HepG2 (cell line): Measurements from ENCODE around the gene OR13C2. TPM values are rescaled to one million over a fixed set of nuclear protein-coding genes. Genes with fewer than 3 reads are reported as not detected.

Source experiments
- ATAC-seq: fragments of 200-7000 bp; cut with Tn5 transposase; 3 replicates; pipeline ENCODE4 v1.9.1; 2020; ENCODE audit warnings: mild to moderate bottlenecking, moderate library complexity
- BruUV-seq: library from RNA; stranded (reverse); fragments of 400-500 nt; replicated peaks from 2 replicates; lab custom pipeline; 2021; lab: Mats Ljungman, UMichigan
- CTCF ChIA-PET: fragments of 300-600 bp; formaldehyde crosslinking; extraction: SDS; loops from one replicate; lab custom pipeline; 2021; ENCODE audit warnings: low total read pairs, inconsistent platforms, low intra/inter-chr PET ratio; lab: Yijun Ruan, JAX
- POLR2A ChIA-PET: fragments of 350-600 bp; sonication (Branson Sonifier 250); formaldehyde crosslinking; loops from one replicate; lab custom pipeline; 2020; ENCODE audit warnings: antibody characterized with exemption, inconsistent platforms; lab: Yijun Ruan, JAX
- DNase-seq: peaks from one replicate; pipeline ENCODE4 v3.0.0-alpha.2; 2015; ENCODE audit warnings: low spot score
- FAIRE-seq: peaks from 3 replicates; lab custom pipeline; 2011; peaks lifted over from hg19 to GRCh38; lab: Jason Lieb, UNC
- H2AFZ ChIP-seq: one replicate; pipeline ENCODE4 v1.6.1; 2011; ENCODE audit warnings: low read length, inconsistent platforms
- H3K27ac ChIP-seq: fragments of 300-600 bp; 3 replicates; pipeline ENCODE4 v1.8.0; 2011; ENCODE audit warnings: mixed run types, mild to moderate bottlenecking, mixed read lengths, low read length, inconsistent platforms; ENCODE audit not compliant: insufficient read depth; ENCODE audit errors: extremely low read length
- H3K27me3 ChIP-seq, 2 experiments: fragments of 200-600 bp in 1 of 2; 2 replicates in 1 of 2; 3 replicates in 1 of 2; pipeline versions ENCODE4 v1.6.0 to v1.8.0; 2011; ENCODE audit warnings: low read length in 2 of 2, mild to moderate bottlenecking in 2 of 2, moderate library complexity in 2 of 2, inconsistent platforms in 1 of 2; ENCODE audit not compliant: insufficient read depth in 2 of 2, control insufficient read depth in 1 of 2
- H3K36me3 ChIP-seq, 2 experiments: fragments of 200-600 bp in 1 of 2; replicated peaks in 1 of 2; 2 replicates in 1 of 2; 3 replicates in 1 of 2; pipeline versions ENCODE4 v1.5.1 to v1.8.0; 2011; ENCODE audit warnings: low read length in 2 of 2, inconsistent platforms in 1 of 2; ENCODE audit not compliant: insufficient read depth in 2 of 2, control insufficient read depth in 1 of 2
- H3K4me1 ChIP-seq: 2 replicates; pipeline ENCODE4 v1.5.1; 2012; ENCODE audit warnings: low read length, inconsistent platforms; ENCODE audit not compliant: insufficient read depth
- H3K4me2 ChIP-seq: 2 replicates; pipeline ENCODE4 v1.6.0; 2011; ENCODE audit warnings: low read depth, low read length, inconsistent platforms
- H3K4me3 ChIP-seq, 3 experiments: fragments of 200-600 bp in 1 of 3; sonication (generic), shearing (Covaris generic) in 1 of 3; replicated peaks in 1 of 3; 2 replicates each; pipeline ENCODE4 v1.5.1; 2011 to 2016; ENCODE audit warnings: low read length in 3 of 3, inconsistent platforms in 2 of 3, low read depth in 2 of 3, mild to moderate bottlenecking in 2 of 3, control low read depth in 1 of 3, mixed read lengths in 1 of 3; ENCODE audit not compliant: insufficient read depth in 1 of 3
- H3K79me2 ChIP-seq: one replicate; pipeline ENCODE4 v1.6.1; 2011; ENCODE audit warnings: low read length, inconsistent platforms; ENCODE audit not compliant: insufficient read depth
- H3K9ac ChIP-seq: 2 replicates; pipeline ENCODE4 v1.6.0; 2011; ENCODE audit warnings: mild to moderate bottlenecking, low read depth, low read length, inconsistent platforms; ENCODE audit not compliant: insufficient read depth
- H3K9me3 ChIP-seq: 2 replicates; pipeline ENCODE4 v1.5.1; 2012; ENCODE audit warnings: mild to moderate bottlenecking, low read length
- H4K20me1 ChIP-seq: 2 replicates; pipeline ENCODE4 v1.6.0; 2011; ENCODE audit warnings: inconsistent platforms, mild to moderate bottlenecking, low read length, moderate library complexity; ENCODE audit not compliant: insufficient read depth
- CREM ChIP-seq, 2 experiments: sonication (generic) in 1 of 2; formaldehyde crosslinking in 1 of 2; IDR thresholded peaks; 2 replicates each; pipeline versions ENCODE4 v1.4.0 to v1.6.1; 2016 to 2020; ENCODE audit warnings: antibody characterized with exemption in 1 of 2, mild to moderate bottlenecking in 1 of 2, missing genetic modification reagents in 1 of 2
- FIP1L1 ChIP-seq: fragments of 200-400 bp; formaldehyde crosslinking; IDR thresholded peaks from 2 replicates; pipeline ENCODE4 v1.6.1; 2018; ENCODE audit warnings: low read depth, mild to moderate bottlenecking, low read length, moderate library complexity, borderline replicate concordance; ENCODE audit not compliant: insufficient read depth
- JARID2 ChIP-seq: sonication (generic); formaldehyde crosslinking; IDR thresholded peaks from 2 replicates; pipeline ENCODE4 v1.8.1; 2023; ENCODE audit warnings: missing genetic modification reagents, inconsistent platforms; ENCODE audit not compliant: insufficient replicate concordance
- RFX3 ChIP-seq: IDR thresholded peaks from 2 replicates; pipeline ENCODE4 v1.6.1; 2016; ENCODE audit warnings: missing biosample characterization, missing genetic modification reagents
- SP1 ChIP-seq, 2 experiments: fragments of 450-650 bp in 1 of 2; sonication (generic) in 1 of 2; formaldehyde crosslinking in 1 of 2; IDR thresholded peaks; 2 replicates each; pipeline versions ENCODE4 v1.4.0 to v1.6.1; 2016 to 2020; ENCODE audit warnings: missing genetic modification reagents in 1 of 2
- SRSF9 ChIP-seq: fragments of 200-400 bp; formaldehyde crosslinking; IDR thresholded peaks from 2 replicates; pipeline ENCODE4 v1.6.1; 2018; ENCODE audit warnings: borderline replicate concordance, mild to moderate bottlenecking, low read depth, low read length; ENCODE audit not compliant: insufficient read depth, poor library complexity, severe bottlenecking
- TBP ChIP-seq: sonication (generic); formaldehyde crosslinking; IDR thresholded peaks from 2 replicates; pipeline ENCODE4 v1.5.0; 2020; ENCODE audit warnings: missing genetic modification reagents
- ZNF256 ChIP-seq: sonication (generic); formaldehyde crosslinking; conservative IDR thresholded peaks from 2 replicates; pipeline ENCODE4 v1.4.0; 2020; ENCODE audit warnings: missing genetic modification reagents
- ZNF441 ChIP-seq: sonication (generic); formaldehyde crosslinking; IDR thresholded peaks from 2 replicates; pipeline ENCODE4 v1.7.0; 2021; ENCODE audit warnings: missing genetic modification reagents, borderline replicate concordance
- ZNF589 ChIP-seq: sonication (generic); formaldehyde crosslinking; conservative IDR thresholded peaks from 2 replicates; pipeline ENCODE4 v1.8.0; 2022; ENCODE audit warnings: mild to moderate bottlenecking, moderate library complexity, missing genetic modification reagents
- ZNF644 ChIP-seq: IDR thresholded peaks from 2 replicates; pipeline ENCODE4 v1.6.1; 2016; ENCODE audit warnings: low read depth
- ZSCAN22 ChIP-seq: sonication (generic); formaldehyde crosslinking; IDR thresholded peaks from 2 replicates; pipeline ENCODE4 v1.4.0; 2020; ENCODE audit warnings: mild to moderate bottlenecking, missing genetic modification reagents
- ZZZ3 ChIP-seq: sonication (generic); formaldehyde crosslinking; IDR thresholded peaks from 2 replicates; pipeline ENCODE4 v1.4.0; 2020; ENCODE audit warnings: missing genetic modification reagents, mild to moderate bottlenecking, borderline replicate concordance
- WGBS: methylation state at CpG from one replicate; pipeline ENCODE4 v1.1.6; 2017; ENCODE audit warnings: low lambda C conversion rate; 5-methylcytosine and 5-hydroxymethylcytosine counted together
- in situ Hi-C: cut with HindIII; loops from 2 replicates; pipeline ENCODE4 v1.10.0; 2017; ENCODE audit warnings: low pct_unique_long_range_greater_than_20kb; ENCODE audit not compliant: extremely low pct_ligation_motif_present
- intact Hi-C: fragments of 100-400 bp; cut with micrococcal nuclease; formaldehyde crosslinking; loops from one replicate; pipeline ENCODE4 v1.10.0; 2022; ENCODE audit not compliant: unreplicated experiment
- polyA plus RNA-seq, 8 experiments: library from polyadenylated mRNA; depleted of rRNA in 3 of 8; stranded (reverse) in 7 of 8; unstranded in 1 of 8; fragments of >200 nt; fragmentation: Illumina TruSeq in 4 of 8; extraction: Trizol in 4 of 8; gene quantifications; 2 replicates each; pipeline versions ENCODE4 v1.2.1 to v1.2.3, GENCODE V29; 2011 to 2016; ENCODE audit warnings: low read depth in 4 of 8, missing spikeins in 1 of 8, mixed read lengths in 1 of 8; ENCODE audit not compliant: insufficient read depth in 1 of 8
- total RNA-seq, 5 experiments: library from RNA; depleted of rRNA; stranded (reverse); fragments of >200 nt; fragmentation: Illumina TruSeq; extraction: Trizol; gene quantifications; 2 replicates each; pipeline ENCODE4 v1.2.3, GENCODE V29; 2016; ENCODE audit warnings: low read depth in 1 of 5
- TF ChIP-seq, protein P1 (sequence below): sonication (generic); formaldehyde crosslinking; IDR thresholded peaks from 2 replicates; pipeline ENCODE4 v1.5.1; 2020; ENCODE audit warnings: missing genetic modification reagents, mild to moderate bottlenecking, borderline replicate concordance

OR13C2 gene
- total and polyA plus RNA-seq, 2 of the 13 experiments (the other 11 are each of a cell fraction or from before 2014, with no cell fraction given): not detected

- no peak overlapping the region for H3K9ac ChIP-seq
- no peaks in the 10 kb centered on the region for H3K27me3 ChIP-seq
- ChIA-PET POLR2A (no interaction called here), CTCF (no interaction called here)
- TF ChIP-seq ZNF256 (CRISPR knock-in tag) (no peak), ZSCAN22 (CRISPR knock-in tag) (no peak), TBP (no peak), SRSF9 (no peak), ZNF589 (no peak), SP1 (IDR thresholded peaks at IDR 0.05) (no peak), SP1 (CRISPR knock-in tag; IDR thresholded peaks at IDR 0.05) (no peak), RFX3 (CRISPR knock-in tag) (no peak), ZNF644 (CRISPR knock-in tag) (no peak), JARID2 (no peak), ZZZ3 (CRISPR knock-in tag) (no peak), FIP1L1 (no peak), CREM (IDR thresholded peaks at IDR 0.05) (no peak), CREM (CRISPR knock-in tag; IDR thresholded peaks at IDR 0.05) (no peak), ZNF441 (no peak)
- TF ChIP-seq, protein P1, sequence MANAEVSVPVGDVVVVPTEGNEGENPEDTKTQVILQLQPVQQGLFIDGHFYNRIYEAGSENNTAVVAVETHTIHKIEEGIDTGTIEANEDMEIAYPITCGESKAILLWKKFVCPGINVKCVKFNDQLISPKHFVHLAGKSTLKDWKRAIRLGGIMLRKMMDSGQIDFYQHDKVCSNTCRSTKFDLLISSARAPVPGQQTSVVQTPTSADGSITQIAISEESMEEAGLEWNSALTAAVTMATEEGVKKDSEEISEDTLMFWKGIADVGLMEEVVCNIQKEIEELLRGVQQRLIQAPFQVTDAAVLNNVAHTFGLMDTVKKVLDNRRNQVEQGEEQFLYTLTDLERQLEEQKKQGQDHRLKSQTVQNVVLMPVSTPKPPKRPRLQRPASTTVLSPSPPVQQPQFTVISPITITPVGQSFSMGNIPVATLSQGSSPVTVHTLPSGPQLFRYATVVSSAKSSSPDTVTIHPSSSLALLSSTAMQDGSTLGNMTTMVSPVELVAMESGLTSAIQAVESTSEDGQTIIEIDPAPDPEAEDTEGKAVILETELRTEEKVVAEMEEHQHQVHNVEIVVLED (CRISPR knock-in tag): no peak
- H2AFZ ChIP-seq: no peak overlapping the region
- ATAC-seq: no peak
- H3K27ac ChIP-seq: no peak overlapping the region
- no peak for FAIRE-seq
- no peak overlapping the region for H3K4me2 ChIP-seq
- H4K20me1 ChIP-seq: no peaks in the 10 kb centered on the region
- DNase-seq: no peak
- BruUV-seq: no TSS peak
- no peaks in the 10 kb centered on the region for H3K79me2 ChIP-seq
- no peaks in the 10 kb centered on the region for H3K4me1 ChIP-seq
- in situ Hi-C loops: no loop called here
- intact Hi-C loops: no loop called here
- WGBS: 2% methylated on average over 1 of the region's 1 CpG
- H3K36me3 ChIP-seq: no peaks in the 10 kb centered on the region
- H3K4me3 ChIP-seq: no peak overlapping the region
- no peaks in the 10 kb centered on the region for H3K9me3 ChIP-seq
Observed at GRCh38 chr9:104608336-104608735, 2.9 kb upstream of the OR13C2 start.
